Activated T-cell treated with anti-CD3 and anti-CD28 coated beads for 48 hours (primary cell): ENCODE results near the gene FXYD2.
"Not testable (repeated sequence)": the region's sequence is repeated elsewhere in the genome, so short reads cannot be mapped to it uniquely, and the experiment has no call there.

Source experiments
- DNase-seq: peaks from one replicate; pipeline ENCODE4 v3.0.0-alpha.2; 2020; ENCODE audit warnings: low read depth

Gene FXYD2

DNA sequence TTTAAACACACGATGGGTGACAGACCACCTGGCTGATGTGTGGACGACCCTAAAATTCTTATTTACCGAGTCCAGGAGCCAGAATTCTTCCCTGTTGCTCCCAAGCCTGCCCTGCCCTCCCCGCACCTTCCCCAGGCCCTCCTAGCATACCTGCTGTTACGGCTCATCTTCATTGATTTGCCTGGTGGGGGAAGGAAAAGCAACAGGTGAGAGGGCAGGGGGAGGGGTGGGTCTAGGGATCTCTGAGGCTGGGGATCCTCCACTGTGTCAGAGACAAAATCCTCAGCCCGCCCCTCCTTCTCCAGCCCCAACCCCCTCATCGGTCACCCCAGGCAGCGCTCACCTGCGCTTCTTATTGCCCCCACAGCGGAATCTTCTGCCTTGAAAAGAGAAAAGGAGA, 4.0 kb downstream of the FXYD2 start:
- DNase-seq = no peak

DNA sequence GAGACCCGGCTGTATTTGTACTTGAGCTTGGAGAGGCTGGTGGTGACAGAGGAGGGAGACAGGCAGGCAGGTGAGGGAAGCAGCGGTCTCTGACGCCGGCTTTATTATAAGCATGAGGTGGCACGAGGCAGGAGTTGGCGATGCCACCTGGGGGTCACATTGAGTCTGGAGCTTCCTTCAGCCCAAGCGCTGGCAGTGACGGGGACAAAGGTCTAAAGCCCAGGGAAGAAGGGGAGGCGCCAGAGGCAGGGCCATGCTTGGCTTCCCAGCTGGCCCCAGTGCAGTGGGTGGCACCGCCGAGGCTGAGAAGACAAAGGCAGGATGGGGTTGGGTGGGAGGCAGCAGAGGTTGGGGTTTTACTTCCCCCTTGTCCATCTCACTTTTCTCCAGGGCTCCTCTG, 4.5 kb downstream of the FXYD2 start:
- no peak for DNase-seq

DNA sequence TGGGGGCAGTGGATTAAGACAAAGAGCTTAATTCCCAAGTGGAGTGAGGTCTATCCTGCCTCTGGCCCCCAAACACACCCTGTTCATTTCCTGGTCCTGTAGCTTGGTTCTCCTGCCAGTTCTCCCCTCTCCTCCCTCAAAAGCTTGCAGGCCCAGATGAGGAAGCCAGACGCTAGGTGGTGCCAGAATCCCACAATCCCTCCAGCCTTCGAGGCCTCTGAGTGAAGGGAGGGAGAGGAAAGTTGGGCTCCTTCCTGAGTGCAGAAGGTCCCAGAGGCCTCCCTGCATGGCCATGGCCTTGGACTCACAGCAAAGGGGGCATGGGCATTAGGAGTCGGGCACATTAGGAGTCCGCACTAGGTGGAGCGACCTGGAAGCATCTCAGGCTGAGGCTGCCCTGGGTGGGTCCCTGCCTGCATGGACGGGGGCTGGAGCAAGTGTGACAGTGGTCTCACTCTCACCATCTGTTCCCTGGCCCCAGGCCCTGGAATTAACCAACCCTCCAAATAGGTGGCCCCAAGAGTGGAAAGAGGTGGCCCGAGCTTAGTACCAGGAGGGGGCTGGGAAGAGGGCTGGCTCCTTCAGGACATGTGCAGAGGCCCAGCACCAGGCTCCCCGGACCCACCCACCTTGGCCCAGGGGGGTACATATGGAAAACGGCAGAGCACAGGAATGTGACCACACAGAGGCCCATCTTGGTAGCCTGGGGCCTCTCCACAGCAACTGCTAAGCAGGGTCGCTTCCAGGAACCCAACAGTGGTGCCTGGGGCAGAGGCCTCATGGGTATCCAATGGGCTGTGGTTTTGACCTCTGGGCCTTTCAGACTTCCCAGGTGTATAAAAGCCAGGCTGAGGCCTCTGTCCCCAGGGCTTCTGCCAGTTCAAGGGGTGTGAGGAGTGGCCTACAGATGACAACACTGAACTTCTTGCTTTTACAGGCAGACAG, 5.2 kb downstream of the FXYD2 start:
- DNase-seq = no peak

DNA sequence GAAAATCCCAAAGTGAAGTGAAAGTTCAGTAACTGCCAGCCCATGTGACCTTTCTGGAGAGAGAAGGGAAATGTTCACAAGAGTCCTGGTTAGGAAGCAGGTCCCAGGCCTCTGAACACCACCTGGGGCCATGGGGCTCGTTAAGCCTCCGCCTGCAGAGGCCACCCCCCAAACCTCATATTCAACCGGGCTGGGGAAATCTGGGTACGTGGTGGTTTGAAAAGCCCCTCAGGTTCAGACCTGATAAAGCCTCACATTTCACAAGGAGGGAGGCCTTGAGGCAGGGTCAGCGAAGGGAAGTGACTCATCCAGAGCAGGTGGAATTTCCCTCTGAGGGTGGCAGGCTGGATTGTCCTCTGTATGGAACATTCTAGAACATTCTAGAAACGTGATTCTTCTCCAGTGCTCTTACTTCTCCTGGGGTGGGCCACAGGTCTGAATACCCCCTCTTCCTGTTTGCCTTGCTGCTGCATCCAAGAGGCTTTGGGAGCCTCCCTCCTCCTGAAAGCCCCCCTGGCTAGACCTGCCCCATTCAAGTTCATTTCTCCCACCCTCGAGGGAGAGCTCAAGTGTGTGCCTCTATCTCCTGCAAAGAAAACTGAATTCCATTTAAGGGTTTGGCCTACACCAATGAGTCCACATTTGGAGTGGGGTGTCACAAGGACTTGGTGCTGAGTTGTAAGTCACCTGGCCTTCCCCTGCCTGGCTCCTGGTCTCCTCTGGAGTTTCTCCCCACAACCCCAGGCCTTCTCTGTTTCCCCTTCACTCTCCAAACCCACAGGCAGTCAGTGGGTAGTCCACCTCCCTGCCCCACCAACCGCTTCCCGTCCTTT, 6.3 kb downstream of the FXYD2 start:
- no peak for DNase-seq

DNA sequence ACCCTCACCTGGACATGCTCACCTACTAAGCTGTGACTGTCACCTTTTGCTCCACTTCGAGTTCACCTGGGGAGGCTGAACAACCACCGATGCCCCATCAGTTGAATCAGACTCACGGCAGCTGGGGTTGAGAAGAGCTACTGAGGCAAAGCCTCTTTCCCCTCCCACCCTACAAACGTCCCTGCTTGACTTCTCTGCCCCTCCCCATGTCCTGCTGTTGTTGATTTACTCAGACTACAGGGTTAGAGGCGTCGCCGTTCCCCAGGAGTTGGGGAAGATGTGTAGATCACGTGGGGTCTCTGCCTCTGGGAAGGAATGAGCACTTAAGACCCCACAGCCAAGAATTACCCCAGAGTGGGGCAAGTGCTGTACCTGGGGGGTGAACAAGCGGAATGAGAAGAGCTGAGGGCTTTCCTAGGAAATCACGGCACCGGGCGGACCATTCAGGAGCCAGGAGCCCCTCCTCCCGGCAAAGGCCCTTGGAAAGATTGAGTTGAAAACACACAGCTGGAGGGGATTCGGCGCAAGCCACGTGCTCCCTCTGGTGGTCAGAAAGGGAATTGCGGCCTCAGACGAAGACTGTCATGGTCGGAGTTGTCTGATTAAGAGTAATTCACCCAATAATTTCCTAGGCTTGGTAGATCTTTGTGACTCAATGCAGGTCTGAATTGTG, 7.0 kb downstream of the FXYD2 start:
- peak; percentile 88 for DNase-seq

DNA sequence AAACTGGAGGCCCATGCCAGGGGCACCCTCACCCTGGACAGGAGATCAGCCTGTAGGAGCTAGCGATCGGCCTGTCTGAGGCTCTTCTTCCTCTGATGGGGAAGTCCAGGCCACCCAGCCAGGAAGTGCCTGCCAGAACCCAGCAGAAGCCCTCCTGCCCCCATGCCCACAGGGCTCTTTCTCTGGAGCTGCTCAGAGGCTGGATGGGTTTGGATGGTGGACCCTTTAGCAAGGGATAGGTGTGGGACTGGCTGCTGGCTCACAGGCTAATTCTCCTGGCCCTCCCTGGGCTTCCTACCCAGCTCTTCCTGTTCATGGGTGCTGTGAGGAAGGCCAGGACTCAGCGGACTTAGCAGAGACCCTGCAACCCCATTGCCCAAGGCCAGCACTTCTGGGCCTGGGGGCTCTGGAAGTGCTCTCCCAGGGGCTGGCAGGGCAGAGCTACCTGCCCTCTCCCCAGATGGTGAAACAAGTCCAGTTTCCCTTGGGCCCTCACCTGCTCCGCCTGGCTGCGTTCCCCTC, 7.6 kb downstream of the FXYD2 start:
- DNase-seq = no peak

DNA sequence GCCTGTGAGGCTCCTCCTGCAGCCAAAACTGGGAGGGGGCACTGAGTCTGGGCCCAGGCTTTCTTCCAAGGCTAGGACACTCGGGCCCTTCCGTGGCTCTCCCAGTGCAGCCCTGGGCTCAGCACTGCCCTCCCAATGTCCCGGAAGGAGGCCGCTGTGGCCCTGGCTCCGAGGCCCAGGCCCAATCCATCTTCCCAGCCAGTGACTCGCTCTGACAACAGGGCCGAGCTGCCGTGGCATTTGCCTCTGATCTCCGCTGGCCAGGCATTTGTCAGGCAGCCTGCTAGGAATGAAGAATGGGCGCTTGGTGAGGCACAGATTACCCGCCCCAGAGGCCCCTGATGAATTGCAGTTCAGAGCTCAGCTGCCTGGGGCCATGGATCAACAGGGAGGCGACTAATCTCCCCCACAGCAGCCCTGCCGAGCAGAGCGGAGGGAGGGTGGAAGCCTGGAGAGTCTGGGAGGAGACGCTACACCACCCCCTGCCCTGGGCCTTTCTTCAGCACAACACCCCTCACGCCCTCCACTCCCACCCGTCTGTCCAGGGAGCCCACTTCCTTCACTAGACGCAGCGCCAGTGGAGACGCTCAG, 8.3 kb downstream of the FXYD2 start:
- DNase-seq = no peak

DNA sequence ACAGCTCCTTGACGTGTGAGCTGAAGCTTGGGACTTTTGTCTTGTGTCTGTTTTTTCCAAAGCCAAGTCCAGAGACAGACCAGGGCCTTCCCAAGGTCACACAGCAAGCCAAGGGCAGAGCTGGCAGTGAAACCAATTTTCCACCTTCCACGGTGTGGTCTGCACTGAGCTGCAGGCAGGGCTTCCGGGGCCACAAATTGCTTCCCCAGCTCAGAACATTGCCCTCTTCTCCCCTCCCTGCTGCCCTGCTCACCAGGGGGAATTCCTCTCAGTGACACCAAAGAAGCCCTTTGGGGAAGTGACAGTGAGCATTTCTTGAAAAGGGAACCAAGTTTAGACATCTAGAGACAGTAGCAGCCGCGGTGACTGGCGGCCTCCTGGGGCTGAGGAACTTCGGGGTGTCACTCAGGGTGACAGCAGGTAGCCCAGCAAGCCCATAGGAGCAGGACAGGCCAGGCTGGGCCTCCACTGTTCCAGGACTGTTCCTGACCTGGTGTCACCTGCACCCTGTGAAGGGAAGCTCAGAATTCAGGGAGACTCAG, 9.2 kb downstream of the FXYD2 start:
- peak; percentile 55 for DNase-seq

- DNase-seq = peak; percentile 71
Observed at GRCh38 chr11:117814766-117815261, 9.7 kb downstream of the FXYD2 start.

DNA sequence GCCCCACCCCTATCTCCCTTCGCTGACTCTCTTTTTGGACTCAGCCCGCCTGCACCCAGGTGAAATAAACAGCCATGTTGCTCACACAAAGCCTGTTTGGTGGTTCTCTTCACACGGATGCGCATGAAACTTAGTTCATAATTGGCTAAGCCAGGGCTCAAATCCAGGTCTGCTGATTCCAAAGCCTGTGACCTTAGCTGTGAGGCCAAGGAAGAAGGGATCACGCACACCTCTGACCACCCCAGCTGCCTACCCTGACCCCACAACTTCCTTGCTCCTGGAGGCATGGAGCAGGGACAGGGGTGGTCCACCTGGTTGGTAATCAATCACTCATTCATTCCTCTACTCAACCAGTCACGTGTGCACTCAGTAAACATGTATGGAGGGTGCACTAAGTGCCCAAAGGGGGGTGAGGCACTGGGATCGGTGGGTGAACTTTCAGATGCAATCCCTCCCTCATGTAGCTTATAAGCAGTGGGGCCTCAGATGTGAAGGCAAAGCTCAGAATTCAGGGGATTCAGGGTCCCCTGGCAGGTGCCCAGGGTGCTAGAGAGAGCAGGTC, 10.3 kb downstream of the FXYD2 start:
- DNase-seq = no peak

GRCh38 chr11:117810056-117810451, 14.5 kb downstream of the FXYD2 start:
- DNase-seq = not testable (repeated sequence)

DNA sequence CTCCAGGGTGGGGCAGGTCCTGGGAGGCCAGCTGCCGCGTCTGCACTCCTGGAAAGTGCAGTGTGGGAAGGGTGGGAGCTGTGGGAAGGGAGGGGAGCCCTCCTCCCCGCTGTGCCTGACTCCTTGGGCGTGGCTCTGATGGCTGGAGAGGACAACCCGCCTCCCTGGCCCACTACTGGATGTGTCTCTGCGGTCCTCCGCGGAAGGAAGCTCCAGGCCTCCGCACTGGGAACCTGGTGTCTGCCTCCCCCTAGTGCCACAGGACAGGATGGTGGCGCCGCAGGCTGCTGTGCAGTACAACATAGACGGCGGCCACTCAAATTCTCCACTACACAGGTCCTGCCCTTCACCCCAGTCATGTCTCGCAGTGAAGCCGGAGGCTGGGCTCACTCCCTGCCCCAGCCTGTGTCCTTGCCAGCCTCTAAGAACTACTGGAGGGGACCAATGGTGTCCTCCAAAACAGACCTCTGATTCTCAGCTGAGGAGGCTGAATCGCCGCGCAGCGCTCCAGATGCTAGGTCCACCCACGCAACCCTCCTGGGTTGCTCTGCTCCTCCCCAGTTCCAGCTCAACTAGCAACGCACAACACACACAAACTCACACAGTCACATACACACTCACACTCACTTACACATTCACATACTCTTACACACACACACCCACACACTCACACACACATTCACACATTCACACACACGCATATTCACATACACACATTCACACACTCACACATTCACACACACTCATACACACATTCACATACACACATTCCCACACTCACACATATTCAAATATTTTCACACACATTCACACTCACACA, 15.1 kb downstream of the FXYD2 start:
- DNase-seq = peak; percentile 51

DNA sequence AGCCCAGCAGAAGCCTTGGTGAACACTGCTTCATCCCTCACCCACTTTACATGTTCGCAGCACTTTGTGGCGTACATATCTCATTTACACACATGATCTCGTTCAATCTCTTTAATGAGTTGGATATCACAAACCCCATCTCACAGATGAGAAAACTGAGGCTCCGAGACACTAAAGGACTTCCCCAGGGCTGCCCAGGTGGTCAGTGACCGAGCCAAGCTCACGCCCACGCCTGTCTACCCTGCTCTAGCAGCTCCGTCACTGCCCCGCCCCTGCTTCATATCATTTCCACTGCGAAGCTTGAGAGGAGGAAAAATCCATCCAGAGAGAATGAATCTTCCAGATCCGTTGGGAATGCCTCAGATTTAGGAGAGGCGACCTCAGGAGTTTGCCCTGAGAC, 15.8 kb downstream of the FXYD2 start:
- no peak for DNase-seq

DNA sequence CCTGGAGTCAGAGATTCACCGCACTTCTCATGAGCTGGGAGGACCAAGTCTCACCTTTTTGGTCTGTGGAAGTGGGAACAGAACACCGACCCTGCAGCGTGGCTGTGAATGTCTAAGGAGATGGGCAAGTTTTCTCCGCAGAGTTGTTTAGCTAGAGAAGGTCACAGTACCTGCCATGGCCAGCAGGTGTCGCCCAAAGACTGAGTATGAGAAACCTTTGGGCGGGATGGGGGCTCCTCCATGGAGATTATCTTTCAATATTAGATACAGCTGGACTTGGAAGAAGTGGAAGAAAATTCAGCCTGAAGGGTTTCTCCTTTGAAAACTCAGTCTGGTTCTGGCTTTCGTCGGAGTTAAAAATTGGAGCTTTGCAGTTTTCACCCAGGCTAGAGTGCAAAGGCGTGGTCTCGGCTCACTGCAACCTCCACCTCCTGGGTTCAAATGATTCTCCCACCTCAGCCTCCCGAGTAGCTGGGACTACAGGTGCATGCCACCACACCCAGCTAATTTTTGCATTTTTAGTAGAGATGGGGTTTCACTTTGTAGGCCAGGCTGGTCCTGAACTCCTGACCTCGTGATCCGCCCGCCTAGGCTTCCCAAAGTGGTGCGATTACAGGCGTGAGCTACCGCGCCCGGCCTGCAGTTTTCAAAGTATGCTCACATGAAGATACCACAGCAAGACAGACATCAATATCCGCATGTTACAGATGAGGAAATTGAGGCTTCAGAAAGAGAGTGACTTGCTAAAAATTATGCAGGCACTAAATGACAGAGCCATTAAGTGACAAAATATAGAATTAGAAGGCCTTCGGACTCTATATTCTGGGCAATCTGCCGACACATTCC, 16.8 kb downstream of the FXYD2 start:
- peak; percentile 60 for DNase-seq

- DNase-seq = no peak
Observed at GRCh38 chr11:117806846-117807245, 17.7 kb downstream of the FXYD2 start.

DNA sequence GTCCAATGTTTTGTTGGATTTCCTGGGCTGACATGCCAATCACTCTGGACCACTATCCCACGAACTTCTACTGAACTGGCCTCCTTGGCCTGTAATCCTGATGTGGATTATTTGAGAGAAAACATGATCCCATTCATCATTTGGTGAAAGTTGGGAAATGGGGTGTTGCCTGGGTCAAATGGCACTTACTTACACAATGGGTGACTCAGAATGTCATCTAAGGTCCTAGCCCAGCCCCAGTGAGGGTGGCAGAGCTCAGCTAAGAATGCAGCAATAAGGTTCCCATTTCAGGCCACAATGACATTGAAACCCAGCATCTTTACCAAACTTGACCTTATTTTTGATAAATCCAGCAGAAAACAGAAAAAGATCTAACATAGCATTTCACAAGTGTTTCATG, 19.5 kb downstream of the FXYD2 start:
- DNase-seq = no peak

GRCh38 chr11:117803896-117804295, 20.6 kb downstream of the FXYD2 start:
- no peak for DNase-seq

DNA sequence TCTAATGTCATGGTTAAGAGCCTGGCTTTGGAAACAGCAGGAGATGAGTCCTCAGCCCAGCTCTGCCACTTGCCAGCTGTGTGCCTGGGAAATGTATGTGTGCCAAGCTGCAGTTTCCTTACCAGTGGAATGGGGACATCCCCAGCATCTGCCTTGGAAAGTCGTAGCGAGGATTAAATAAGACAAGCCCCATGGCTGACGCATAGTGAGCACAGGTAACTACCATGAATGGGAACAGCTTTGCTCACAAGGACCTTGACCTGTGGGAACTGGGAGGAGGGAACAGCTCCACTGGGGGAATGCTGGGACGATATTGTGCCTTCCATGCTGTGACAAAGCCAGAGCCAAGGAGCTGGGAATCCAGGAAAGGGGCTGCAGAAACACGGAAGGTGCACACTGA, 24.9 kb downstream of the FXYD2 start:
- DNase-seq = no peak

DNA sequence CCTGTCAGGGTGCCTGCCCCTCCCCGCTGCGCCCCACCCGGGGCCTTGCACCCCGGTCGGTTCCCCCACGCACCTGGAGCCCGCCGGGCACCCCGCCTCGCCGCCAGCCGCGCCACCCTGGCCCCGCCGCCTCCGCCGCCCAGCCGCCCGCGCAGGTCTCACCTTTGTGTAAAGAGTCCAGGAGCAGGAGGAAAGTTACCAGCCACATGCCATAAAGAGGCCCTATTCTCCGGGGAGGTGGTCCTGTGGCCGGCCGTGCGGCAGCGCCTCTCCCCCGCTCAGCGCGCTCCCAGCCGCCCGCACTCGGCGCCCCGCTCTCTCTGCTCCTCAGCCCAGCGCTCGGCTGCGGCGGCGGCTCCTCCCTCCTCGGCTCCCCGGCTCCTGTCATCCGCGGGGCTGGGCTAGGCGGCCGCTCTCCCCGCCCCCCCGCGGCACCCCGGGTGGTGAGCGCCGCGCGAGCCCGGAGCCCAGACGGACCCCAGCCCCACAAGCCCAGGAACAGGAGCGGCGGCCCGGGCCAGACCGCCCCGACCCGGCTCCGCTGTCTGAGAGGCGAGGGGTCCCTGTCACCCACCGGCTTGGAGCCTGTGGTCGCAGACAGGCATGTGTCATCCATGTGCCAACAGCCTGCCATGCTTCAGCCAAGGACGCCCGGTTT, 27.5 kb downstream of the FXYD2 start, which contains the start of gene DSCAML1:
Gene DSCAML1 (minus strand): TSS at position 345 of the 658 bp plus-strand sequence. CDS start 137 bp downstream, at position 208.
- peak; percentile 40 for DNase-seq
